Measurements from ENCODE around the gene TTF1.
A peak's percentile ranks its signal among the peaks of the same experiment; 100 is the strongest.

Gene TTF1

DNA sequence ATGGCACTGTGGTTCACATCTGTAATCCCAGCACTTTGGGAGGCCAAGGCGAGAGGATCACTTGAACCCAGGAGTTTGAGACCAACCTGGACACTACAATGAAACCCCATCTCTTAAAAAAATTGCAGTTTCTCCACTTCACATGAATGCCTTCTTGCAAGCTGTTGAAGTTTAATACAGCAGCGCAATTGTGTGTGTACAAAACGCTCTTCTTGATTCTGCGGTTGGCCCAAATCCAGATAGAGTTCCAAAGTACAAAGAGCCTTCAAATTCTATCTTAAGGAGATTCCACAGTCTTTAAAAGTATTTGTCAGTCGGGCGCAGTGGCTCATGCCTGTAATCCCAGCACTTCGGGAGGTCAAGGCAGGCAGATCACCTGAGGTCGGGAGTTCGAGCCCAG lies 42.6 kb downstream of the TTF1 start:
- no peak for DNase-seq (ENCODE audit: low spot score)

DNA sequence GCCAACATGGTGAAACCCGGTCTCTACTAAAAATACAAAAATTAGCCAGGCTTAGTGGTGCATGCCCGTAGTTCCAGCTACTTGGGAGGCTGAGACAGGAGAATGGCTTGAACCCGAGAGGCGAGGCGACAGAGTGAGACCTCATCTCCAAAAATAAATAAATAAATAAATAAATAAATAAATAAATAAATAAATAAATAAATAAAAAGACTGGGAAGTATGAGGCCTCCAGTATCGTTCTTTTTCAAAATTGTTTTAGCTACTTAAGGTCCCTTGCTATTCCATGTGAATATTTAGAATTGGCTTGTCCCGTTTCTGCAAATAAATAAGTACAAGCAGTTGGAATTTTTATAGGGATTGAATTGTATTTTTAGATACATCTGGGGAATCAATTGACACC lies 48.9 kb downstream of the TTF1 start:
- DNase-seq (ENCODE audit: low spot score), result no peak

DNA sequence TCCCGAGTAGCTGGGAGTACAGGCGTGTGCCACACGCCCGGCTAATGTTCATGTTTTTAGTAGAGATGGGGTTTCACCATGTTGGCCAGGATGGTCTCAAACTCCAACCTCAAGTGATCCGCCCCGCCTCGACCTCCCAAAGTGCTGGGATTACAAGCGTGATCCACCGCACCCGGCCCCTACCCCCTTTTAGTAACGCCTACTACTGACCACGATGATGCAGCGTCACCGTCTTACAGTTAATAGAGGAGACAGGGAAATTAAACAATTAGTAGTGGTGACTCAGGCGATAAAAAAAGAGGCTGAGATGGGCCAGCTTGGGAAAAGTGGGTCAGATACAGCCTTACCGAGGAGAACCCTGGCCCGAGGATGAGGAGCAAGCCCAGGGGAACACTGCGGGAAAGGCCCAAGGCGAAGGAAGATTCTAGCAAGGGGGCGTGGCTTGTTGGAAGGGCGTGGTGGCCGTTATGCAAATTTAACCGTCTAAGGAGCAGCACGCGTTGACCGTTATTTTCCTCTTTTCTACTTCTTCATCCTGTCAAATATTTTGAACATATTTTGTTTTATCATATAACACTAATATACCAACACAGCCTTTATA lies 50.2 kb downstream of the TTF1 start:
- no peak for DNase-seq (ENCODE audit: low spot score)

DNA sequence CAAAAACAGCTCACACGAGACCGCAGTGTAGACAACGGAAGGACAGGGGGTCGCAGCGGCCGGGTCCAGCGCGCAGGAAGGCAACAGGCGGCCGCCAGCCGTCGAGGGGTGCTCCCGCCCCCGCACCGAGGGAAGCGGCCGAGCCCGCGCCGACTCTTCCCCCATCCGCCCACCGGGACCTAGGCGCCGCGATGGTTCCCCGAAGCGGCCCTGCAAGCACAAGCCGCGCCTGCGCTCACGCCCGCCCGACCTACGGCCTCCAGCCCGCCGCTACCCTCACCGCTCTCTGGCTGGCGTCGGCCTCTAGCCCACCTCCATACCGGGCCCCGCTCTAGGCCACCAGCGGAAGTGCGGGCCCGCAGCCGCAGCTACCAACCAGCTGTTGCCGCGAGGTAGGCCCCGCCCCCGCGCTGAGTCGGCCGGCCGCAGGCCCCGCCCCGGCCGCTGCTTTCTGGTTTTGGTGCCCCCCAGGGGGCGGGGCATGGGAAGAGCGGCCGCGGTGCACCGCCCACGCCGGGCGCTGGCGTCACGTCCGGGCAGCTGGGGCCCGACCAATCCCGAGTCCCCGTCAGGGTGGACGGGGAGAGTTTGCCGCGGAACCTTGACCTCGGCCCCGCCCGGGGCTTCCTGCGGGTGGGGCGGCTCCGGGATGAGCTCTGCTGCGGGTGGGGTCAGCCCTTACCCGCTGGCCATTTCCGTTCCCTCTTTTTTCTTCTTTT lies 51.8 kb downstream of the TTF1 start, which contains the start of gene SETX:
TSS of gene SETX (minus strand) at position 350 of the 719 bp plus-strand sequence. CDS start 5,558 bp downstream, outside the sequence.
- peak; percentile 97 for DNase-seq (ENCODE audit: low spot score)

DNA sequence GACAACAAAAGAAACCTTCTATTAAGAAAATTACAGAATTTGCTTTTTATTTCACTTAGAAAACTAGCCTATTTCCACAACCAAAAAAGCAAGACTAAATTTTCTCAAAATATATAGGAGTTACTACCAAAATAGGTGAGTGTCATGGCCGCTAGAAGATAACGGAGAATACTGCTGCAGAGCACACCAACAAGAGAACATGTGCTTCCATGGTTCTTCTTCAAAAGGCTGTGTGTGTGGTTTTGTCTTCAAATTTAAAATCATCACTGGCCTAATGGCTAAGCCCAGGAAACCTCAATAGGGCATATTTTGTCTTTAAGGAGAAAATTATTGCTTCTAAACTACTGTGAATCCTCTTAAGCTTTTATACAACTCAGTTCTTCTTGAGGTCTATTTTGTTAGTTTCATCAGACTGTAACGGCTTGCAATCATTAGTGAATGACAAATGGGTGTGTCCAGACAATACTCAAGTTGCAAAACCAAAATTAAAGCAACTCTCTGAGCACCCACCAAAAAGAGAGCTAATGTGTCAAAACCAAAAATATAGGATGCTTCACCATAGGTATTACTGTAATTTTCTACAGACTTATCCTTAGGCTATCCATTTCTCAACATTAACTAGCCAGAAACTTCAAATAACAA lies 55.1 kb downstream of the TTF1 start:
- no peak for DNase-seq (ENCODE audit: low spot score)

DNA sequence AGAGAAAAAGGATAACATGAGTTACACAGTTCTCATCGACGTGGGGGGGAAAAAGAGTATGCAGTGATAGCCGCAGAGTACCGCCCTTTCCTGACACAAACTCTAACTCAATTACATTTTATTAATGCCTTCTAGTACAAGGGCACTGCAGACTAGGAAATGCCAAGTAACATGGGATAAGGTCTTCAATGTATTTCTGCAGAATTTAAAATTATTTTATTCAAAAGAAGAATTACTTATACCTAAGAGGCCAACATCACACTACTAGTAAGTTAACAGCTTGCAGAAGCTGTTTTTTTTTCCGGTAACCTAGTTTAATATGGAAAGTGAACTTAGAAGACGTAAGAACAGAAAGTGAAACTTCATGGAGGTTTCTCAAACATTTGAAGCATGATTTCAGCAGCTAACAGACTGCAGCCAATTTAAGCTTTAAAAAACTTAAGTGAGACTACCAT lies 55.8 kb downstream of the TTF1 start:
- DNase-seq (ENCODE audit: low spot score), result no peak

DNA sequence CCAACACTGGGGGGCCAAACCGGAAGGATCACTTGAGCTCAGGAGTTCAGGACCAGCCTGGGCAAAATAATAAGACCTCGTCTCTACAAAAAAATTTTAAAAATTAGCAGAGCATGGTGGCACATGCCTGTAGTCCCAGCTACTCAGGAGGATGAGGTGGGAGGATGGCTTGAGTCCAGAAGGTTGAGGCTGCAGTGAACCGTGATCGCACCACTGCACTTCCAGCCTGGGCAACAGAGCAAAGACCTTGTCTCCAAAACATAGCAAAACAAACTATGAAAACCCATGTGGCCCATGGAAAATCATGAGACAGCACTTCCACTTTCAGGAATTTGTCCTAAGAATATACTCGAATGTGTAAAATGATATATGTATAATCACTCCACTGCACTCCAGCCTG lies 58.0 kb downstream of the TTF1 start:
- DNase-seq (ENCODE audit: low spot score), result no peak

DNA sequence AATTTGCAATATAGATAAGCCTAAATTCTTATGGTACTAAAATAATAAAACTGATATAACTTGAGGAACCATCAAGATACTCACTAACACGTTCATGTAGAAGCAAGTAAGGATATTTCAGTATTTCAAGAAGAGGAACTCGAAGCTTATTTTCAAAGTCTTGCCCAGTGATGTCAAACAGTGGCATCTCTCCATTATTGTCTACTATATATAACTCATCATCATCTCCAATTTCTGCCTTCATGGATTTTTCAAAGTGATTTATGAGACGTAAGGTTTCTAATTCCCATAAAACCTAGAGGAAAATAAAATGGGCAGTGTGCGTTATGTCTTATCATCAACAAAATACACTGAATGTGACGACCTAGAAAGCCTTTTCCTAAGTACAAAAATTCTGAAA lies 60.5 kb downstream of the TTF1 start:
- no peak for DNase-seq (ENCODE audit: low spot score)

DNA sequence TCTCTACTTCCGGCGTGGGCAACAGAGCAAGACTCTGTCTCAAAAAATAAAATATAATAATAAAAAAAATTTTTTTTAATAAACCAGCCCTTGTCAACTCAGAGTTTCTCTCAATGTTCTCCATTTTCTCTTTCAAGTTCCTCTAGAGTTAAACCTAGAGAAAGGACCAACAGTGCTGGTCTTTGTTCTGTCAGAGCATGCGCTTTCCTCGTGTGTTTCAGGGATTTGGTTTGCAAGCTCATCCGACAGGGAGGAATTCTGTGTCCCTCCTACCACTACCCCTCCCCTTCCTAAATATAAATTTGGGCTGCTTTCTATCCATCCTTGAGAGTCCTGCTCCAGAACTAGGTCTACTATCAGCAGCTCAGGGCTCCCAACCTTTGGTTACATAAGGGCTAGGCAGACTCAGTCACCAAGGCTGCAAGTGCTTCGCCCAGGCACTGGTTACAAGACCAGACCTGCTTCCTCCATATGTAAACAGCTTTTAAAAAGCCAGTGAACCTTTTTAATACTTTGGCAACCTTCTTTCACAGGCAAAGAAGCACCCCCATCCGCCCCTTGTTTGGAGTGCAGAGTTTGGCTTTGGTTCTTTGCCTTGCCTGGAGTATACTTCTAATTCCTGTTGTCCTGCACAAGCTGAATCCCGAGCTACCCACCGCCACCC lies 65.3 kb downstream of the TTF1 start:
- DNase-seq (ENCODE audit: low spot score), result no peak

DNA sequence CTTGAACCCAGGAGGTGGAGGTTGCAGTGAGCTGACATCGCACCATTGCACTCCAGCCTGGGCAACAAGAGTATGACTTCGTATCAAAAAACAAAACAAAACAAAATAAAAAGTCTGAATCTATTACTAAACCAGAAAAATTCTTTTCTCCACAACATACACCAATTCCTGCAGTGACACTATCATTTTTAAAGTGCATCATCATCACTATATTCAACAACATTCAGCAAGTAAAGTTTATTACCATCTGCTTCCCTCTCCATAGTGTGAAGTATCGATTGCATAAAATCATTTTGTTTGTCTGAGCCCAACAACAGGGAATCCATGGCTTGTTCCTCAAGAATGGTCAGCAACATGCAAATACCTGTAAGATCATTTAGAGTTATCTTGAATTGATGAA lies 72.3 kb downstream of the TTF1 start:
- DNase-seq (ENCODE audit: low spot score), result no peak

DNA sequence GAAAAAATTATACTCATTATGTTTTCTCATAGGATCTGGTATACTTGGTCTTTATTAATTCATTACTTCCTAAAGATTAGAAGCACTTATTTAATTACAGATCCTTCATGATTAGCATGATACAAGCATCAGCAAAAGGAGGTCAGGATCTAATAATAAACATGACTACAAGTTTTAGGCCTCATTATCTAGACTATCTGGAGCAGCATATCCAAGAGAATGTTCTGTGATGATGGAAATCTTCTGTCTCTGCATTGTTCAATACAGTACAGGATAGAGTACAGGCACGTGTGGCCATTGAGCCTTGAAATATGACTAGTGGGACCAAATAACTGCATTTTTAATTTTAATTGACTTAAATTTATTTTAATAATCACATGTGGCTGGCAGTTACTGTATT lies 73.1 kb downstream of the TTF1 start:
- no peak for DNase-seq (ENCODE audit: low spot score)

DNA sequence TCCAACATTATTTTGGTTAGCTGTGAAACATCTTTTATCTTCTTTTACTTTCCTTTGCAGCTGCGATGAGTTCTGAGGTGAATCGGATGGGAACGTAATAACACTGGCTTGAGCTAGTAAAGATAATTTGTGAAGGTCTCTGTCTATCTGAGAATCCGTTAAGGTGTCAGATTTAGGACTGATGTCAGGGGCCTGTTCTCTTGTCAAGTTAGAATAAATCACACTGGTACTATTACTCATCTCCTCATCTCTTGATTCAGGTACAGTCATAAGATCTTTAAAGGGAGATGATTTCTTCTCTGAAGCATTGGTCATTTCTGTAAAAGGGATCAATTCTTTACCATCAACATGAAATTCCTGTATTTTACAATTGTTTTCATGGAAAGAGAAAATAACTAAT lies 78.1 kb downstream of the TTF1 start:
- DNase-seq (ENCODE audit: low spot score), result no peak

DNA sequence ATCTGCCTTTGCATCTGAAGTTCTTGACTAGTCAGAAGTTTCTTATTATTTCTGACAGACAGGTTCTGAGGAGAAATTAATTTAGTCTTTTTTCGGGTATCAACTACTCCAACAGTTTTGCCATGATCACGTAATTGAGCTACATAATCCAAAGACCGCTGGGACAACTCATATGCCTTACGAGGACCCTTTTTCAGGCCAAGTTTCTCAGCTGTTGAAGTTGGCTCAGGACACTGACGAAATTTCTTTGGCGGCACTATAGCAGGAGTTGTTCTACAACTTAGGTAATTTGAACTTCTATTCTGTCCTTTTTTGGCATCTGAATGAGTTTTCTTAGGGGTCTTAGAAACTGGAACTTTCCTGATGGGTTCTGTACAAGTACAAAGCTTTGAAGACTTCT lies 79.1 kb downstream of the TTF1 start:
- DNase-seq (ENCODE audit: low spot score), result no peak

Measured in HuH-7 (cell line).